Activated T-helper 1 cell treated with anti-CD3 and anti-CD28 coated beads, Interleukin-12 subunit alpha, Interleukin-12 subunit beta, Interleukin-2, Interleukin-4 antibody, amounts not matched to agents 30 ng/mL and 10 ng/mL and 1 ng/mL, durations not matched to agents 14 hours and 24 hours and 36 hours (primary cell): Measurements from ENCODE around the gene PEAK1. TPM values are rescaled to one million over a fixed set of nuclear protein-coding genes. Genes with fewer than 3 reads are reported as not detected.
A peak's percentile ranks its signal among the peaks of the same experiment; 100 is the strongest.

Source experiments
- DNase-seq: peaks from one replicate; pipeline ENCODE4 v3.0.0; 2021; ENCODE audit warnings: low spot score
- H3K27ac Mint-ChIP-seq: one replicate; pipeline ENCODE4 v1.8.0; 2021; ENCODE audit warnings: mild to moderate bottlenecking, mixed read lengths
- H3K27me3 Mint-ChIP-seq: one replicate; pipeline ENCODE4 v1.8.0; 2022; ENCODE audit warnings: mild to moderate bottlenecking, moderate library complexity, mixed read lengths; ENCODE audit not compliant: insufficient read depth
- H3K36me3 Mint-ChIP-seq: one replicate; pipeline ENCODE4 v1.8.0; 2021; ENCODE audit warnings: low read depth, mixed read lengths
- H3K4me1 Mint-ChIP-seq: one replicate; pipeline ENCODE4 v1.8.0; 2021; ENCODE audit warnings: low read depth, mixed read lengths
- H3K4me3 Mint-ChIP-seq: one replicate; pipeline ENCODE4 v1.8.0; 2021; ENCODE audit warnings: mild to moderate bottlenecking, moderate library complexity, mixed read lengths
- H3K9me3 Mint-ChIP-seq: one replicate; pipeline ENCODE4 v1.8.0; 2021; ENCODE audit warnings: mixed read lengths
- intact Hi-C: fragments of 100-400 bp; cut with micrococcal nuclease; formaldehyde crosslinking; loops from one replicate; pipeline ENCODE4 v1.15.1; 2024
- total RNA-seq: library from RNA; stranded (reverse); gene quantifications from 2 replicates; pipeline ENCODE4 v1.2.3, GENCODE V29; 2022

PEAK1 gene
- total RNA-seq, 1 donor from 2014 or later, result 27.0 TPM

GRCh38 chr15:77127626-77128025 is 292.3 kb downstream of the PEAK1 start:
- Mint-ChIP-seq H3K9me3 (no peaks in the 10 kb centered on the region), H3K4me1 (peaks cover 2% of the 10 kb centered on the region), H3K27ac (no peak overlapping the region), H3K4me3 (no peak overlapping the region), H3K36me3 (peaks cover 5% of the 10 kb centered on the region), H3K27me3 (peaks cover 2% of the 10 kb centered on the region)
- DNase-seq, result no peak
- intact Hi-C loops, result no loop called here

DNA sequence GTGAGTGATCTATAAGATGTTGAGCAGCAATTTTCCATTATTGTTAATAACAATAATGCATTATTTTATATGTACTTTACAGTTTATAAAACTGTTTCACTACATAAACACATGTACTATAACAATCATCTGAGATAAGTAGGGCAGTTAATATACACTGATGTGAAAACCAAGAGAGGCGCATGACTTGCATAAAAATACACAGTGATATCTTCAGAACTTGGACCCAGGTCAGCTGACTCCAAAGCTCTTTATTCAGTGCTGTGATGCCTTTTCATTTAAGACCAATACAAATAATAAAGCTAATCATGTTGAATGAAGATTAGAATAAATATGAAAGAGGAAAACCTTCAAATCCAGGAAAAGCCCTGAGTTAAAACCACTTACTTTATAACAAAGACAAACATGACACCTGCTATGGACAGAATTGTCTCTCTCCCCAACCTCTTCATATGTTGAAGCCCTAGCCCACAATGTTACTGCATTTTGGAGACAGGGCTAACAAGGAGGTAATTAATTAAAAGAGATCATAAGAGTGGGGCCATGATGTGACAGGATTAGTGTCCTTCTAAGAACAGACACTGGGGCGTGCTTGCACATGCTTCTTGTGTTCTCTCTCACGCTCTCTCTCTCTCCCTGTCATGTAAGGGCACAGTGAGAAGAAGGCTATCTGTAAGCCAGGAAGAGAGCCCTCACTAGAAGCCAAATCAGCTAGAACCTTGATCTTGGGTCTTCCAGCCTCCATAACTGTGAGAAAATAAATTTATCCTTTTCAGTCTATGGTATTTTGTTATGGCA is 293.2 kb downstream of the PEAK1 start:
- Mint-ChIP-seq H3K27me3 (peaks cover 2% of the 10 kb centered on the region), H3K4me1 (peaks cover 4% of the 10 kb centered on the region), H3K27ac (no peak overlapping the region), H3K4me3 (no peak overlapping the region), H3K36me3 (peaks cover 5% of the 10 kb centered on the region), H3K9me3 (no peaks in the 10 kb centered on the region)
- intact Hi-C loops, result no loop called here
- no peak for DNase-seq

- peaks cover 4% of the 10 kb centered on the region for H3K27me3 Mint-ChIP-seq
- H3K4me1 Mint-ChIP-seq, result peaks cover 4% of the 10 kb centered on the region
- intact Hi-C loops, result no loop called here
- H3K4me3 Mint-ChIP-seq, result no peak overlapping the region
- H3K9me3 Mint-ChIP-seq, result no peaks in the 10 kb centered on the region
- DNase-seq, result no peak
- no peak overlapping the region for H3K27ac Mint-ChIP-seq
- peaks cover 4% of the 10 kb centered on the region for H3K36me3 Mint-ChIP-seq
Measured at GRCh38 chr15:77123854-77124253, 296.1 kb downstream of the PEAK1 start.

GRCh38 chr15:77122576-77122975 is 297.3 kb downstream of the PEAK1 start:
- Mint-ChIP-seq H3K4me1 (peaks cover 4% of the 10 kb centered on the region), H3K36me3 (peaks cover 4% of the 10 kb centered on the region), H3K9me3 (no peaks in the 10 kb centered on the region), H3K27ac (no peak overlapping the region), H3K4me3 (no peak overlapping the region), H3K27me3 (peaks cover 6% of the 10 kb centered on the region)
- intact Hi-C loops, result no loop called here
- DNase-seq, result no peak

GRCh38 chr15:77121599-77121998 is 298.3 kb downstream of the PEAK1 start:
- intact Hi-C loops, result no loop called here
- H3K27me3 Mint-ChIP-seq, result peaks cover 6% of the 10 kb centered on the region

DNA sequence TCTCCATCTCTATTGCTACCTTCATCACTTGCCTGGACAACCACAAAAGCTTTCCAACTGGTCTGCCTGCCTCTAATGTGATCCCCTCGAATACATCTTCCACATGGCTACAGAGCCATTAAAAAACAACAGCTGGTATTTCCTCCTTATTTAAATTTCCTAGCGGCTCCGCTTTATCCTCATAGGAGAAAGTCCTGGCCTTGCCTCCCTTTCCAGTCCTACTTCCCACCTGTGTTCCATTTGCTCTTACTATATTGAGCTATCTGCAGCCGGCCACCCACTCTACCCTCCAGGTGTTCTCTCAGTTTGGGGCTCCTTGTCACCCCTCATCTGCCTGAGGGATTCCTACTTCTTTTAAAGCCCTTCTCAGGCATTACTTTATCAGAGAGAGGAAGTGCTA is 299.3 kb downstream of the PEAK1 start:
- Mint-ChIP-seq H3K4me1 (peaks cover 4% of the 10 kb centered on the region), H3K27me3 (peaks cover 6% of the 10 kb centered on the region), H3K4me3 (no peak overlapping the region), H3K9me3 (no peaks in the 10 kb centered on the region), H3K27ac (no peak overlapping the region), H3K36me3 (peaks cover 4% of the 10 kb centered on the region)
- intact Hi-C loops, result no loop called here
- no peak for DNase-seq

More at GRCh38 chr15:77121599-77121998, 298.3 kb downstream of the PEAK1 start:
- Mint-ChIP-seq H3K4me3 (no peak overlapping the region), H3K9me3 (no peaks in the 10 kb centered on the region), H3K4me1 (peaks cover 4% of the 10 kb centered on the region), H3K36me3 (peaks cover 4% of the 10 kb centered on the region), H3K27ac (no peak overlapping the region)
- no peak for DNase-seq

DNA sequence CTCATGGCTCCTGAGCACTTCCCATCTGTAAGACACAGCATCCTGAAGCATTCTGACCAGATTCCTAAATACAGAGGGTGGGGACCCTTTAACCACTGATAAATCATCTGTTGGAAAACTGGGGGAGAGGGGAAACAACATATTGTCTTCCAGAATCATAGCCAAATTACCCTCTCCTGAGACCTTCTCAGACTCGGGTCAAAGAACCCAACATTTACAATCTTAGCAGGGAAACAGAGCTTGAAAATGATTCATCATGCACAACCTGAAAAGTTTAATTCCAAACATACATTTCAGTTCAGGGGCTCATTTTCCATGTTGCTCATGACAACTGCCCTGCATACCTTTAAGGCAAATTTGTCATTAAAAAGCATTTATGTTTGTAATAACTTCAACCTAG is 300.5 kb downstream of the PEAK1 start:
- Mint-ChIP-seq H3K4me3 (no peak overlapping the region), H3K9me3 (no peaks in the 10 kb centered on the region)

GRCh38 chr15:77118882-77119321 is 301.0 kb downstream of the PEAK1 start:
- Mint-ChIP-seq H3K27me3 (peaks cover 6% of the 10 kb centered on the region), H3K27ac (no peak overlapping the region), H3K4me3 (no peak overlapping the region), H3K4me1 (peaks cover 4% of the 10 kb centered on the region), H3K9me3 (no peaks in the 10 kb centered on the region), H3K36me3 (peaks cover 4% of the 10 kb centered on the region)
- intact Hi-C loops, result loop anchor here (1.0 to 2.0 kb wide), 3 partner anchors 68 to 424 kb away; no protein-coding TSS in a partner anchor
- peak; percentile 15 for DNase-seq

More for the DNA sequence above, 300.5 kb downstream of the PEAK1 start:
- DNase-seq, result no peak
- Mint-ChIP-seq H3K27ac (no peak overlapping the region), H3K27me3 (peaks cover 6% of the 10 kb centered on the region), H3K36me3 (peaks cover 4% of the 10 kb centered on the region), H3K4me1 (peaks cover 4% of the 10 kb centered on the region)
- intact Hi-C loops, result loop anchor here (1.0 to 2.0 kb wide), 2 partner anchors 67 to 424 kb away; no protein-coding TSS in a partner anchor

DNA sequence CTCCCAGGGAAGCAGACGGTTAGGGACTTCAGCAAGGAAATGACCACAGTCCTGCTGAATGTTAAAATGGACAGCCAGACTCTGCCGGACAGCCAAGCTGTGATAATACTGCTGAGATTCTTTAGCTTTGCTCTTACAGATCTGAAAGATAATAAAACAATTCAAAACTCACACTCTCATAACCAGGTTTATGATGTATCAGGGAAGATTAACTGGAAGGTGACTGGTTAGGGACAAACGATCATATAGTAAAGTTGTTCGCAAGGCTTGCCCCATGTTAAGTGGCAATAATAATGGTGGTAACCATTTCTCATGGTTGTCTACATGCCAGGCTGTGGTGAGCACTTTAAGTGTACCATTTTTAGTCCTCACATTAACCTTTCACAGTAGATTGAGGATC is 304.7 kb downstream of the PEAK1 start:
- Mint-ChIP-seq H3K27me3 (peaks cover 2% of the 10 kb centered on the region), H3K27ac (no peak overlapping the region), H3K9me3 (no peaks in the 10 kb centered on the region), H3K36me3 (no peaks in the 10 kb centered on the region), H3K4me1 (no peaks in the 10 kb centered on the region), H3K4me3 (no peak overlapping the region)
- intact Hi-C loops, result no loop called here
- DNase-seq, result no peak

DNA sequence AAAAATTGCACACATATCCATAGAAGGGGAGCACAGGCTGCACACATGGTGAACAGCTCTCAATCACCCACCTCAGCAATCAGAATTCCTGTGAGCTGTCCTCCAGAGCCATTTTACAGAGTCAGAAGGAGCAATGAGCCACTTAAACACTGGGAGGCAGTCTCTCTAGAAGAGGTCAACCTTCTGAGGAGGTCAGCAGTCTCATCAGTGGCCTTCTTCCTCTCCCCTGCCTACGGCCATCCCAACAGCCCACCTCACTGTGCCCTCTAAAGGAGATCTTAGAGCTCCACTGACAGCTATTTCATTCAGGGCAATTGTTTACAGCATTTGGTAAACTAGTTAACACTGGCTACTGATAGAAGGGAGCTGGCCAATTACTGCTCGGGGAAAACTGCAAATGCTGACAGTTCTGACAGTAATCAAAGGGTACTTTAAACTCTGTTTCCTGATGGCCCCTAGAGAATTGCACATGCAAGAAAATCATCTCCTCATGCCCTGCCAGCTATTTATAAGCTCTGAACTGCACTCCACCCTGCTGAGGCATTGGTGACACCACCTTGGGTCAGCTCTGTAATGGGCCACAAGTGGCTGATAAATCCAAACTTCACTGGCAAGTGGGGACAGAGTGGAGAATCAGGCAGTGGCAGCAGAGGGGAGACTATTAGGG is 306.9 kb downstream of the PEAK1 start:
- no peak for DNase-seq
- H3K36me3 Mint-ChIP-seq, result no peaks in the 10 kb centered on the region
- no peaks in the 10 kb centered on the region for H3K9me3 Mint-ChIP-seq
- H3K27me3 Mint-ChIP-seq, result no peaks in the 10 kb centered on the region
- intact Hi-C loops, result no loop called here
- no peak overlapping the region for H3K4me3 Mint-ChIP-seq
- H3K4me1 Mint-ChIP-seq, result no peaks in the 10 kb centered on the region
- no peak overlapping the region for H3K27ac Mint-ChIP-seq

DNA sequence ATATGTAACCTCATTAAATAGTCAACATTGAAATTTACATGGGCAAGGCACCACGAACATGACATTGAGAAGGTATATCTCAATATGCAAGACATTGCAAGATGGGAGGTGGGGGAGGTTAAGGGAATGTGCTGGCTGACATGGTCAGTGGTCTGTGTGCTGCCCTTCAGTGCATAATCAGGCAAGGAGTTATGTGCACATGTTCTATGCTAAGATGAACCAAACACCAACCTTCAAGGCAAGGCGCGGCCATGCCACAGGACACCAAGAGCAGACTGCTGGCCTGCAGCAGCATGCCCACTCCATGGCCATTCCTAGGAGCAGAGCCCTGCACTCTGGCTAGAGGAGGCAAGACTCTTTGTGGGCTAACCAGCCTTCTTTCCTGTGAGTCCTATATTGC is 308.1 kb downstream of the PEAK1 start:
- H3K27me3 Mint-ChIP-seq, result no peaks in the 10 kb centered on the region

GRCh38 chr15:77107531-77108355 is 312.2 kb downstream of the PEAK1 start:
- intact Hi-C loops, result loop anchor here (1.0 kb wide), 1 partner anchor 436 kb away; no protein-coding TSS in a partner anchor
- H3K4me3 Mint-ChIP-seq, result no peak overlapping the region
- H3K27me3 Mint-ChIP-seq, result no peaks in the 10 kb centered on the region
- H3K9me3 Mint-ChIP-seq, result no peaks in the 10 kb centered on the region
- no peak overlapping the region for H3K27ac Mint-ChIP-seq
- DNase-seq, result peak; percentile 9
- no peaks in the 10 kb centered on the region for H3K4me1 Mint-ChIP-seq
- H3K36me3 Mint-ChIP-seq, result no peaks in the 10 kb centered on the region

More for the DNA sequence above, 308.1 kb downstream of the PEAK1 start:
- no peak for DNase-seq
- Mint-ChIP-seq H3K4me3 (no peak overlapping the region), H3K4me1 (no peaks in the 10 kb centered on the region), H3K36me3 (no peaks in the 10 kb centered on the region), H3K9me3 (no peaks in the 10 kb centered on the region), H3K27ac (no peak overlapping the region)
- intact Hi-C loops, result no loop called here
